ENCODE results near the gene SULF2. TPM values are rescaled to one million over a fixed set of nuclear protein-coding genes. Genes with fewer than 3 reads are reported as not detected.

The SULF2 gene
- total RNA-seq, 1 experiment from 2014 or later = 13.0 TPM

DNA sequence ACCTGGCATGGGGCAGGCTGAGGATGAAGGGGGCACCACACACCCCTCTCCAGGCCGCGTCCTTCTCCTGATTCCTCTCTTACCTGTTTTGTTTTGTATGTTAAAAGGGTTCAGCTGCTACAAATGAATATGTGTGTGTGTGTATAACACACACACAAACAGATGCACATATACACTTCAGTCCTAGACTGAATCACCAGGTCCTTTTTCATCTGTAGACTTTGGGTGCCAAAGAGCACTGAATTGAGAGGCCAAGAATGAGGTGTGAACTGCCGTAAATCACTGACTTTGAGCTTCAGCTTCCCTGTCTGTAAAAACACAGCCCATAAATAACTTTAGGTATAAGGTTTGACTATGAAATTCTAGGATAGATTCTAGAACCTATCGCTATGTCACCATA, 40.5 kb downstream of the SULF2 start:
- RAD21 ChIA-PET (ENCODE audit: low non-redundant PET in 1 of 2, low total read pairs in 2 of 2, uncharacterized antibody in 2 of 2, unreplicated experiment in 2 of 2) = no interaction called here
- H3K27me3 ChIP-seq (ENCODE audit: insufficient read depth, low read length) = no peaks in the 10 kb centered on the region
- ATAC-seq = no peak
- no peaks in the 10 kb centered on the region for H4K20me1 ChIP-seq (ENCODE audit: insufficient read depth)
- no peak overlapping the region for H3K4me2 ChIP-seq (ENCODE audit: low read length)
- intact Hi-C loops (cut with micrococcal nuclease) = no loop called here
- TF ChIP-seq EGR1 (IDR thresholded peaks at IDR 0.05; ENCODE audit: low read depth) = no peak
- TF ChIP-seq RAD21 (IDR thresholded peaks at IDR 0.05; ENCODE audit: low read depth) = no peak
- TF ChIP-seq CEBPB (IDR thresholded peaks at IDR 0.05; ENCODE audit: low read depth) = no peak
- no peak for TF ChIP-seq EZH2 (IDR thresholded peaks at IDR 0.05)
- no peak for TF ChIP-seq CBX3 (IDR thresholded peaks at IDR 0.05; ENCODE audit: low read depth)
- TF ChIP-seq EZH2phosphoT487 (IDR thresholded peaks at IDR 0.05; ENCODE audit: borderline replicate concordance) = no peak
- TF ChIP-seq, protein P1, sequence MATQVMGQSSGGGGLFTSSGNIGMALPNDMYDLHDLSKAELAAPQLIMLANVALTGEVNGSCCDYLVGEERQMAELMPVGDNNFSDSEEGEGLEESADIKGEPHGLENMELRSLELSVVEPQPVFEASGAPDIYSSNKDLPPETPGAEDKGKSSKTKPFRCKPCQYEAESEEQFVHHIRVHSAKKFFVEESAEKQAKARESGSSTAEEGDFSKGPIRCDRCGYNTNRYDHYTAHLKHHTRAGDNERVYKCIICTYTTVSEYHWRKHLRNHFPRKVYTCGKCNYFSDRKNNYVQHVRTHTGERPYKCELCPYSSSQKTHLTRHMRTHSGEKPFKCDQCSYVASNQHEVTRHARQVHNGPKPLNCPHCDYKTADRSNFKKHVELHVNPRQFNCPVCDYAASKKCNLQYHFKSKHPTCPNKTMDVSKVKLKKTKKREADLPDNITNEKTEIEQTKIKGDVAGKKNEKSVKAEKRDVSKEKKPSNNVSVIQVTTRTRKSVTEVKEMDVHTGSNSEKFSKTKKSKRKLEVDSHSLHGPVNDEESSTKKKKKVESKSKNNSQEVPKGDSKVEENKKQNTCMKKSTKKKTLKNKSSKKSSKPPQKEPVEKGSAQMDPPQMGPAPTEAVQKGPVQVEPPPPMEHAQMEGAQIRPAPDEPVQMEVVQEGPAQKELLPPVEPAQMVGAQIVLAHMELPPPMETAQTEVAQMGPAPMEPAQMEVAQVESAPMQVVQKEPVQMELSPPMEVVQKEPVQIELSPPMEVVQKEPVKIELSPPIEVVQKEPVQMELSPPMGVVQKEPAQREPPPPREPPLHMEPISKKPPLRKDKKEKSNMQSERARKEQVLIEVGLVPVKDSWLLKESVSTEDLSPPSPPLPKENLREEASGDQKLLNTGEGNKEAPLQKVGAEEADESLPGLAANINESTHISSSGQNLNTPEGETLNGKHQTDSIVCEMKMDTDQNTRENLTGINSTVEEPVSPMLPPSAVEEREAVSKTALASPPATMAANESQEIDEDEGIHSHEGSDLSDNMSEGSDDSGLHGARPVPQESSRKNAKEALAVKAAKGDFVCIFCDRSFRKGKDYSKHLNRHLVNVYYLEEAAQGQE (IDR thresholded peaks at IDR 0.05; ENCODE audit: low read depth) = no peak
- no peak for TF ChIP-seq TCF7L2 (IDR thresholded peaks at IDR 0.05; ENCODE audit: borderline replicate concordance, extremely low read depth, insufficient read depth, insufficient read length)
- TF ChIP-seq POLR2AphosphoS5 (IDR thresholded peaks at IDR 0.05; ENCODE audit: low read depth, low read length) = no peak
- TF ChIP-seq SRF (IDR thresholded peaks at IDR 0.05; ENCODE audit: low read depth) = no peak
- TF ChIP-seq, protein P2, sequence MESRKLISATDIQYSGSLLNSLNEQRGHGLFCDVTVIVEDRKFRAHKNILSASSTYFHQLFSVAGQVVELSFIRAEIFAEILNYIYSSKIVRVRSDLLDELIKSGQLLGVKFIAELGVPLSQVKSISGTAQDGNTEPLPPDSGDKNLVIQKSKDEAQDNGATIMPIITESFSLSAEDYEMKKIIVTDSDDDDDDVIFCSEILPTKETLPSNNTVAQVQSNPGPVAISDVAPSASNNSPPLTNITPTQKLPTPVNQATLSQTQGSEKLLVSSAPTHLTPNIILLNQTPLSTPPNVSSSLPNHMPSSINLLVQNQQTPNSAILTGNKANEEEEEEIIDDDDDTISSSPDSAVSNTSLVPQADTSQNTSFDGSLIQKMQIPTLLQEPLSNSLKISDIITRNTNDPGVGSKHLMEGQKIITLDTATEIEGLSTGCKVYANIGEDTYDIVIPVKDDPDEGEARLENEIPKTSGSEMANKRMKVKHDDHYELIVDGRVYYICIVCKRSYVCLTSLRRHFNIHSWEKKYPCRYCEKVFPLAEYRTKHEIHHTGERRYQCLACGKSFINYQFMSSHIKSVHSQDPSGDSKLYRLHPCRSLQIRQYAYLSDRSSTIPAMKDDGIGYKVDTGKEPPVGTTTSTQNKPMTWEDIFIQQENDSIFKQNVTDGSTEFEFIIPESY (IDR thresholded peaks at IDR 0.05; ENCODE audit: extremely low read depth, insufficient replicate concordance, low read length) = no peak
- no peak for TF ChIP-seq POLR2A (IDR thresholded peaks at IDR 0.05; ENCODE audit: borderline replicate concordance, extremely low read depth, insufficient read depth, insufficient read length)
- no peak for TF ChIP-seq SIN3A (IDR thresholded peaks at IDR 0.05; ENCODE audit: low read depth)
- TF ChIP-seq, protein P3, sequence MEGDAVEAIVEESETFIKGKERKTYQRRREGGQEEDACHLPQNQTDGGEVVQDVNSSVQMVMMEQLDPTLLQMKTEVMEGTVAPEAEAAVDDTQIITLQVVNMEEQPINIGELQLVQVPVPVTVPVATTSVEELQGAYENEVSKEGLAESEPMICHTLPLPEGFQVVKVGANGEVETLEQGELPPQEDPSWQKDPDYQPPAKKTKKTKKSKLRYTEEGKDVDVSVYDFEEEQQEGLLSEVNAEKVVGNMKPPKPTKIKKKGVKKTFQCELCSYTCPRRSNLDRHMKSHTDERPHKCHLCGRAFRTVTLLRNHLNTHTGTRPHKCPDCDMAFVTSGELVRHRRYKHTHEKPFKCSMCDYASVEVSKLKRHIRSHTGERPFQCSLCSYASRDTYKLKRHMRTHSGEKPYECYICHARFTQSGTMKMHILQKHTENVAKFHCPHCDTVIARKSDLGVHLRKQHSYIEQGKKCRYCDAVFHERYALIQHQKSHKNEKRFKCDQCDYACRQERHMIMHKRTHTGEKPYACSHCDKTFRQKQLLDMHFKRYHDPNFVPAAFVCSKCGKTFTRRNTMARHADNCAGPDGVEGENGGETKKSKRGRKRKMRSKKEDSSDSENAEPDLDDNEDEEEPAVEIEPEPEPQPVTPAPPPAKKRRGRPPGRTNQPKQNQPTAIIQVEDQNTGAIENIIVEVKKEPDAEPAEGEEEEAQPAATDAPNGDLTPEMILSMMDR (IDR thresholded peaks at IDR 0.05 in 2 of 3, conservative IDR thresholded peaks at IDR 0.05 in 1 of 3; ENCODE audit: borderline replicate concordance in 1 of 3, insufficient read depth in 1 of 3, low read depth in 2 of 3, low read length in 2 of 3) = no peak
- TF ChIP-seq ZNF274 (IDR thresholded peaks at IDR 0.05; ENCODE audit: low read depth, low read length) = no peak
- TF ChIP-seq ELF1 (IDR thresholded peaks at IDR 0.05; ENCODE audit: borderline replicate concordance, low read depth) = no peak
- no peak for TF ChIP-seq YY1 (IDR thresholded peaks at IDR 0.05; ENCODE audit: extremely low read depth, insufficient replicate concordance, low read depth, low read length)
- TF ChIP-seq FOSL1 (IDR thresholded peaks at IDR 0.05; ENCODE audit: low read depth) = no peak
- TF ChIP-seq, protein P4, sequence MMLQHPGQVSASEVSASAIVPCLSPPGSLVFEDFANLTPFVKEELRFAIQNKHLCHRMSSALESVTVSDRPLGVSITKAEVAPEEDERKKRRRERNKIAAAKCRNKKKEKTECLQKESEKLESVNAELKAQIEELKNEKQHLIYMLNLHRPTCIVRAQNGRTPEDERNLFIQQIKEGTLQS (IDR thresholded peaks at IDR 0.05) = no peak
- POLR2A ChIA-PET = no interaction called here
- no peaks in the 10 kb centered on the region for H3K79me2 ChIP-seq (ENCODE audit: insufficient read depth, low read length)
- H3K36me3 ChIP-seq (ENCODE audit: control insufficient read depth in 1 of 2, insufficient read depth in 2 of 2, low read length in 2 of 2) = no peaks in the 10 kb centered on the region
- no peaks in the 10 kb centered on the region for H3K9me2 ChIP-seq (ENCODE audit: insufficient read depth)
- DNase-seq (ENCODE audit: low read depth, low spot score) = no peak
- no peak overlapping the region for H3K9ac ChIP-seq (ENCODE audit: low read length)
- BruUV-seq (replicated peaks) = no TSS peak
- no peak overlapping the region for H3K4me3 ChIP-seq (replicated peaks in 1 of 2; ENCODE audit: low read depth in 1 of 2, low read length in 2 of 2)
- no peak overlapping the region for H2AFZ ChIP-seq (ENCODE audit: low read depth, low read length, poor library complexity, severe bottlenecking)
- H3K4me1 ChIP-seq (ENCODE audit: control insufficient read depth in 1 of 2, insufficient read depth in 2 of 2, low read length in 2 of 2) = no peaks in the 10 kb centered on the region
- no peaks in the 10 kb centered on the region for H3K9me3 ChIP-seq (ENCODE audit: control insufficient read depth in 1 of 2, insufficient read depth in 1 of 2, low read depth in 1 of 2, low read length in 2 of 2)
- no peak overlapping the region for H3K27ac ChIP-seq (ENCODE audit: low read depth, low read length)
- CTCF ChIA-PET = no interaction called here
